IMR-90 (cell line): Measurements from ENCODE around the gene SLAMF8. TPM values are rescaled to one million over a fixed set of nuclear protein-coding genes. Genes with fewer than 3 reads are reported as not detected.

ENCODE experiments used
- ATAC-seq: fragments of 200-7000 bp; cut with Tn5 transposase; 2 replicates; pipeline ENCODE4 v1.9.1; 2020; ENCODE audit warnings: low read depth, mild to moderate bottlenecking, moderate library complexity
- BruUV-seq: library from RNA; stranded (reverse); fragments of 400-500 nt; replicated peaks from 2 replicates; lab custom pipeline; 2021; lab: Mats Ljungman, UMichigan
- CTCF ChIA-PET: fragments of 300-600 bp; formaldehyde crosslinking; extraction: SDS; loops from one replicate; lab custom pipeline; 2021; ENCODE audit warnings: antibody characterized with exemption; lab: Yijun Ruan, JAX
- POLR2A ChIA-PET: fragments of 300-600 bp; sonication (Branson Sonifier 250); formaldehyde crosslinking; loops from one replicate; lab custom pipeline; 2022; ENCODE audit warnings: antibody characterized with exemption; ENCODE audit not compliant: unreplicated experiment; lab: Charles Lee
- DNase-seq: peaks from one replicate; pipeline ENCODE4 v3.0.0; 2013
- H2AFZ ChIP-seq: replicated peaks from 2 replicates; pipeline ENCODE3; 2013; ENCODE audit warnings: low read length, mild to moderate bottlenecking; ENCODE audit not compliant: poor library complexity
- H2AK5ac ChIP-seq: 2 replicates; pipeline ENCODE4 v1.6.1; 2013; ENCODE audit warnings: low read depth, low read length, inconsistent platforms
- H2AK9ac ChIP-seq: replicated peaks from 2 replicates; pipeline ENCODE3; 2013; ENCODE audit warnings: mild to moderate bottlenecking, low read depth, low read length, moderate library complexity; ENCODE audit not compliant: poor library complexity
- H2BK120ac ChIP-seq: 2 replicates; pipeline ENCODE4 v1.6.1; 2013; ENCODE audit warnings: low read depth, low read length, inconsistent platforms
- H2BK15ac ChIP-seq: 3 replicates; pipeline ENCODE4 v1.6.1; 2013; ENCODE audit warnings: low read depth, low read length, inconsistent platforms
- H2BK20ac ChIP-seq: 2 replicates; pipeline ENCODE4 v1.6.1; 2013; ENCODE audit warnings: low read depth, mild to moderate bottlenecking, inconsistent platforms, low read length, moderate library complexity
- H2BK5ac ChIP-seq: 2 replicates; pipeline ENCODE4 v1.6.1; 2013; ENCODE audit warnings: mild to moderate bottlenecking, low read depth, low read length, inconsistent platforms; ENCODE audit not compliant: poor library complexity, severe bottlenecking
- H3K14ac ChIP-seq: replicated peaks from 2 replicates; pipeline ENCODE4 v1.6.1; 2013; ENCODE audit warnings: low read depth, low read length, inconsistent platforms
- H3K18ac ChIP-seq: 2 replicates; pipeline ENCODE4 v1.6.1; 2013; ENCODE audit warnings: low read depth, low read length, control low read depth
- H3K23ac ChIP-seq: 2 replicates; pipeline ENCODE4 v1.6.1; 2013; ENCODE audit warnings: low read depth, low read length, inconsistent platforms
- H3K27ac ChIP-seq: 2 replicates; pipeline ENCODE4 v1.5.1; 2013; ENCODE audit warnings: mild to moderate bottlenecking, control low read depth, low read length; ENCODE audit not compliant: insufficient read depth
- H3K27me3 ChIP-seq: 2 replicates; pipeline ENCODE4 v1.6.1; 2013; ENCODE audit warnings: low read length; ENCODE audit not compliant: control insufficient read depth, insufficient read depth
- H3K36me3 ChIP-seq: 2 replicates; pipeline ENCODE4 v1.6.1; 2013; ENCODE audit warnings: low read length, mixed read lengths; ENCODE audit not compliant: control insufficient read depth, insufficient read depth
- H3K4ac ChIP-seq: 2 replicates; pipeline ENCODE4 v1.6.1; 2013; ENCODE audit warnings: low read depth, low read length, inconsistent platforms
- H3K4me1 ChIP-seq: 2 replicates; pipeline ENCODE4 v1.6.1; 2013; ENCODE audit warnings: low read length, mixed read lengths; ENCODE audit not compliant: control insufficient read depth, insufficient read depth
- H3K4me2 ChIP-seq: 2 replicates; pipeline ENCODE4 v1.6.1; 2013; ENCODE audit warnings: low read depth, mild to moderate bottlenecking, control low read depth, low read length, moderate library complexity
- H3K4me3 ChIP-seq: 2 replicates; pipeline ENCODE4 v1.5.1; 2013; ENCODE audit warnings: low read depth, mild to moderate bottlenecking, control low read depth, low read length, moderate library complexity; ENCODE audit not compliant: insufficient read depth
- H3K56ac ChIP-seq: 2 replicates; pipeline ENCODE4 v1.6.1; 2013; ENCODE audit warnings: low read length, inconsistent platforms; ENCODE audit not compliant: insufficient read depth; ENCODE audit errors: extremely low read depth
- H3K79me1 ChIP-seq, 2 experiments: 2 replicates each; pipeline ENCODE4 v1.6.1; 2013; ENCODE audit warnings: low read length in 2 of 2, inconsistent platforms in 1 of 2, low read depth in 1 of 2
- H3K9ac ChIP-seq: 2 replicates; pipeline ENCODE4 v1.6.1; 2013; ENCODE audit warnings: low read depth, low read length, control low read depth
- H3K9me1 ChIP-seq: 2 replicates; pipeline ENCODE4 v1.6.1; 2013; ENCODE audit warnings: low read length, inconsistent platforms; ENCODE audit not compliant: insufficient read depth
- H3K9me3 ChIP-seq: 2 replicates; pipeline ENCODE4 v1.6.1; 2013; ENCODE audit warnings: low read length; ENCODE audit not compliant: control insufficient read depth, insufficient read depth
- H4K20me1 ChIP-seq: 2 replicates; pipeline ENCODE4 v1.6.1; 2013; ENCODE audit warnings: low read length, inconsistent platforms; ENCODE audit not compliant: insufficient read depth
- H4K5ac ChIP-seq: 2 replicates; pipeline ENCODE4 v1.6.1; 2013; ENCODE audit warnings: mild to moderate bottlenecking, low read depth, low read length, control low read depth
- H4K8ac ChIP-seq, 2 experiments: 2 replicates each; pipeline ENCODE4 v1.6.1; 2013; ENCODE audit warnings: low read depth in 2 of 2, low read length in 2 of 2, control low read depth in 1 of 2, inconsistent platforms in 1 of 2
- H4K91ac ChIP-seq: 2 replicates; pipeline ENCODE4 v1.6.1; 2013; ENCODE audit warnings: low read depth, low read length, inconsistent platforms; ENCODE audit not compliant: insufficient read depth
- BHLHE40 ChIP-seq: fragments of 150-350 bp; IDR thresholded peaks from 2 replicates; pipeline ENCODE4 v1.6.1; 2016; ENCODE audit warnings: mild to moderate bottlenecking, low read depth, low read length
- CHD1 ChIP-seq: IDR thresholded peaks from 2 replicates; pipeline ENCODE4 v1.6.1; 2012; ENCODE audit warnings: low read depth, low read length, improper control_type of control experiment
- CTCF ChIP-seq: conservative IDR thresholded peaks from 2 replicates; pipeline ENCODE4 v1.5.1; 2012; ENCODE audit warnings: mild to moderate bottlenecking, low read depth, low read length, improper control_type of control experiment
- ELK1 ChIP-seq: fragments of 150-350 bp; IDR thresholded peaks from 2 replicates; pipeline ENCODE4 v1.6.1; 2016; ENCODE audit warnings: low read depth, mild to moderate bottlenecking, low read length, moderate library complexity, borderline replicate concordance
- FOS ChIP-seq: fragments of 150-350 bp; IDR thresholded peaks from 2 replicates; pipeline ENCODE4 v1.6.1; 2016; ENCODE audit warnings: low read depth, low read length
- RFX5 ChIP-seq: IDR thresholded peaks from 2 replicates; pipeline ENCODE4 v1.8.0; 2012; ENCODE audit warnings: low read depth, mild to moderate bottlenecking, low read length, moderate library complexity
- WGBS, 2 experiments: methylation state at CpG; one replicate each; pipeline versions ENCODE4 v1.1.5 to v1.1.7; 2013; ENCODE audit warnings: missing lambda C conversion rate in 2 of 2; ENCODE audit not compliant: insufficient read length in 1 of 2; ENCODE audit errors: extremely low coverage in 2 of 2; 5-methylcytosine and 5-hydroxymethylcytosine counted together
- dilution Hi-C: fragments of 300-500 bp; cut with HindIII; formaldehyde crosslinking; loops from one replicate; pipeline ENCODE4 v1.14.3; 2018; ENCODE audit warnings: low sequenced_read_pairs; ENCODE audit not compliant: unreplicated experiment
- in situ Hi-C: fragments of 300-500 bp; cut with MboI; formaldehyde crosslinking; loops from 3 replicates; pipeline ENCODE4 v1.14.3; 2019; ENCODE audit warnings: low sequenced_read_pairs, inconsistent platforms, mixed read lengths
- intact Hi-C: fragments of 100-400 bp; cut with micrococcal nuclease; formaldehyde crosslinking; loops from 2 replicates; pipeline ENCODE4 v1.10.0; 2022
- polyA plus RNA-seq, 3 experiments: library from polyadenylated mRNA; depleted of rRNA; stranded (reverse); fragments of >200 nt; gene quantifications; 2 replicates each; pipeline ENCODE4 v1.2.3, GENCODE V29; 2012; ENCODE audit warnings: low replicate concordance in 1 of 3
- total RNA-seq: library from RNA; depleted of rRNA; stranded (reverse); fragments of >200 nt; gene quantifications from 2 replicates; pipeline ENCODE4 v1.2.3, GENCODE V29; 2012

Gene SLAMF8
- total and polyA plus RNA-seq, 2 of the 4 experiments (the other 2 are of a cell fraction) = 0.07 TPM; not detected in 1

GRCh38 chr1:159795534-159795933 lies 31.1 kb upstream of the SLAMF8 start:
- H4K8ac ChIP-seq = no peak overlapping the region
- H3K27me3 ChIP-seq = peaks cover 44% of the 10 kb centered on the region
- no peak overlapping the region for H2AFZ ChIP-seq
- H2AK5ac ChIP-seq = no peak overlapping the region
- H3K4me3 ChIP-seq = no peak overlapping the region
- no peak overlapping the region for H2BK20ac ChIP-seq
- ATAC-seq (no peak), DNase-seq (no peak)
- H3K56ac ChIP-seq = no peak overlapping the region
- no peak overlapping the region for H2BK15ac ChIP-seq
- intact Hi-C loops (loop anchor here (10.0 kb wide), 2 partner anchors 581 to 661 kb away; no protein-coding TSS in a partner anchor), in situ Hi-C loops (loop anchor here (5.0 kb wide), 1 partner anchor 97 kb away; no protein-coding TSS in a partner anchor), dilution Hi-C loops (loop anchor here (25.0 kb wide), 1 partner anchor 92 kb away; no protein-coding TSS in a partner anchor)
- no peak overlapping the region for H2BK5ac ChIP-seq
- H3K4ac ChIP-seq = no peak overlapping the region
- no peaks in the 10 kb centered on the region for H3K36me3 ChIP-seq
- no peak overlapping the region for H3K9ac ChIP-seq
- H2BK120ac ChIP-seq = no peak overlapping the region
- no peak overlapping the region for H2AK9ac ChIP-seq
- H3K9me1 ChIP-seq = no peaks in the 10 kb centered on the region
- no peaks in the 10 kb centered on the region for H4K20me1 ChIP-seq
- no peak overlapping the region for H4K91ac ChIP-seq
- H3K18ac ChIP-seq = no peak overlapping the region
- WGBS, 2 experiments = 28% methylated on average over 4 of the region's 5 CpGs; no CpG with 5 or more reads in 1 of the 2 experiments
- ChIA-PET CTCF (no interaction called here), POLR2A (no interaction called here)
- BruUV-seq = no TSS peak
- TF ChIP-seq CTCF = no peak
- TF ChIP-seq RFX5 = no peak
- TF ChIP-seq CHD1 = no peak
- TF ChIP-seq ELK1 = no peak
- no peak for TF ChIP-seq BHLHE40
- TF ChIP-seq FOS = no peak
- H3K23ac ChIP-seq = no peak overlapping the region
- no peak overlapping the region for H3K27ac ChIP-seq
- no peaks in the 10 kb centered on the region for H3K4me1 ChIP-seq
- no peaks in the 10 kb centered on the region for H3K9me3 ChIP-seq
- no peak overlapping the region for H3K14ac ChIP-seq
- no peaks in the 10 kb centered on the region for H3K79me1 ChIP-seq
- H3K4me2 ChIP-seq = no peak overlapping the region
- no peak overlapping the region for H4K5ac ChIP-seq
